ENCODE measurements around the gene PSME3. TPM values are rescaled to one million over a fixed set of nuclear protein-coding genes. Genes with fewer than 3 reads are reported as not detected.

Gene PSME3
- total and polyA plus RNA-seq, 2 of the 13 experiments (the other 11 are each of a cell fraction or from before 2014, with no cell fraction given): 66.3 to 135 TPM

GRCh38 chr17:42832934-42833766, at the start of gene PSME3 (continued):
- peak; percentile 65 for TF ChIP-seq XRCC5 (optimal IDR thresholded peaks at IDR 0.05; ENCODE audit: low read length)
- TF ChIP-seq ZNF234 (CRISPR knock-in tag; conservative IDR thresholded peaks at IDR 0.05): peak; percentile 83; the same call in 1 of the 2 replicates
- TF ChIP-seq REL (CRISPR knock-in tag; conservative IDR thresholded peaks at IDR 0.05): peak; percentile 93; the same call in 1 of the 2 replicates
- TF ChIP-seq, protein P1, sequence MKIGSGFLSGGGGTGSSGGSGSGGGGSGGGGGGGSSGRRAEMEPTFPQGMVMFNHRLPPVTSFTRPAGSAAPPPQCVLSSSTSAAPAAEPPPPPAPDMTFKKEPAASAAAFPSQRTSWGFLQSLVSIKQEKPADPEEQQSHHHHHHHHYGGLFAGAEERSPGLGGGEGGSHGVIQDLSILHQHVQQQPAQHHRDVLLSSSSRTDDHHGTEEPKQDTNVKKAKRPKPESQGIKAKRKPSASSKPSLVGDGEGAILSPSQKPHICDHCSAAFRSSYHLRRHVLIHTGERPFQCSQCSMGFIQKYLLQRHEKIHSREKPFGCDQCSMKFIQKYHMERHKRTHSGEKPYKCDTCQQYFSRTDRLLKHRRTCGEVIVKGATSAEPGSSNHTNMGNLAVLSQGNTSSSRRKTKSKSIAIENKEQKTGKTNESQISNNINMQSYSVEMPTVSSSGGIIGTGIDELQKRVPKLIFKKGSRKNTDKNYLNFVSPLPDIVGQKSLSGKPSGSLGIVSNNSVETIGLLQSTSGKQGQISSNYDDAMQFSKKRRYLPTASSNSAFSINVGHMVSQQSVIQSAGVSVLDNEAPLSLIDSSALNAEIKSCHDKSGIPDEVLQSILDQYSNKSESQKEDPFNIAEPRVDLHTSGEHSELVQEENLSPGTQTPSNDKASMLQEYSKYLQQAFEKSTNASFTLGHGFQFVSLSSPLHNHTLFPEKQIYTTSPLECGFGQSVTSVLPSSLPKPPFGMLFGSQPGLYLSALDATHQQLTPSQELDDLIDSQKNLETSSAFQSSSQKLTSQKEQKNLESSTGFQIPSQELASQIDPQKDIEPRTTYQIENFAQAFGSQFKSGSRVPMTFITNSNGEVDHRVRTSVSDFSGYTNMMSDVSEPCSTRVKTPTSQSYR (CRISPR knock-in tag; IDR thresholded peaks at IDR 0.05; ENCODE audit: borderline replicate concordance): 0 out of 2 replicates have a peak, but pooled peaks have one; percentile 29
- no peak; the same call in 1 of the 2 replicates for TF ChIP-seq SP5 (CRISPR knock-in tag; IDR thresholded peaks at IDR 0.05; ENCODE audit: borderline replicate concordance, low read depth)
- TF ChIP-seq ZBTB21 (CRISPR knock-in tag; IDR thresholded peaks at IDR 0.05): peak; percentile 69
- no peak for TF ChIP-seq POLR2AphosphoS2 (IDR thresholded peaks at IDR 0.05; ENCODE audit: low read depth, low read length)
- TF ChIP-seq SATB2 (CRISPR knock-in tag; IDR thresholded peaks at IDR 0.05): peak; percentile 86; the same call in 1 of the 2 replicates
- no peak; the same call in 1 of the 2 replicates for TF ChIP-seq RFXANK (CRISPR knock-in tag; IDR thresholded peaks at IDR 0.05)
- TF ChIP-seq ZNF431 (CRISPR knock-in tag; IDR thresholded peaks at IDR 0.05; ENCODE audit: borderline replicate concordance, low read depth): no peak; the same call in 1 of the 2 replicates
- TF ChIP-seq EHMT2 (IDR thresholded peaks at IDR 0.05; ENCODE audit: borderline replicate concordance, low read depth, low read length): no peak
- no peak for TF ChIP-seq RFX5 (IDR thresholded peaks at IDR 0.05; ENCODE audit: low read depth, low read length)
- TF ChIP-seq, protein P2, sequence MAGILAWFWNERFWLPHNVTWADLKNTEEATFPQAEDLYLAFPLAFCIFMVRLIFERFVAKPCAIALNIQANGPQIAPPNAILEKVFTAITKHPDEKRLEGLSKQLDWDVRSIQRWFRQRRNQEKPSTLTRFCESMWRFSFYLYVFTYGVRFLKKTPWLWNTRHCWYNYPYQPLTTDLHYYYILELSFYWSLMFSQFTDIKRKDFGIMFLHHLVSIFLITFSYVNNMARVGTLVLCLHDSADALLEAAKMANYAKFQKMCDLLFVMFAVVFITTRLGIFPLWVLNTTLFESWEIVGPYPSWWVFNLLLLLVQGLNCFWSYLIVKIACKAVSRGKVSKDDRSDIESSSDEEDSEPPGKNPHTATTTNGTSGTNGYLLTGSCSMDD (CRISPR knock-in tag; IDR thresholded peaks at IDR 0.05): no peak
- no peak; the same call in 1 of the 2 replicates for TF ChIP-seq ZKSCAN5 (CRISPR knock-in tag; IDR thresholded peaks at IDR 0.05)
- no peak for TF ChIP-seq LCORL (IDR thresholded peaks at IDR 0.05)
- TF ChIP-seq LCORL (CRISPR knock-in tag; IDR thresholded peaks at IDR 0.05): no peak; the same call in none of the 2 replicates
- TF ChIP-seq RFX1 (IDR thresholded peaks at IDR 0.05): no peak; the same call in 1 of the 2 replicates
- peak; percentile 99 for TF ChIP-seq ZNF704 (CRISPR knock-in tag; IDR thresholded peaks at IDR 0.05; ENCODE audit: borderline replicate concordance)
- TF ChIP-seq, protein P3, sequence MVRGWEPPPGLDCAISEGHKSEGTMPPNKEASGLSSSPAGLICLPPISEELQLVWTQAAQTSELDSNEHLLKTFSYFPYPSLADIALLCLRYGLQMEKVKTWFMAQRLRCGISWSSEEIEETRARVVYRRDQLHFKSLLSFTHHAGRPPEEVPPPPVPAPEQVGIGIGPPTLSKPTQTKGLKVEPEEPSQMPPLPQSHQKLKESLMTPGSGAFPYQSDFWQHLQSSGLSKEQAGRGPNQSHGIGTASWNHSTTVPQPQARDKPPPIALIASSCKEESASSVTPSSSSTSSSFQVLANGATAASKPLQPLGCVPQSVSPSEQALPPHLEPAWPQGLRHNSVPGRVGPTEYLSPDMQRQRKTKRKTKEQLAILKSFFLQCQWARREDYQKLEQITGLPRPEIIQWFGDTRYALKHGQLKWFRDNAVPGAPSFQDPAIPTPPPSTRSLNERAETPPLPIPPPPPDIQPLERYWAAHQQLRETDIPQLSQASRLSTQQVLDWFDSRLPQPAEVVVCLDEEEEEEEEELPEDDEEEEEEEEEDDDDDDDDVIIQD (CRISPR knock-in tag; IDR thresholded peaks at IDR 0.05; ENCODE audit: low read depth): no peak; the same call in 1 of the 2 replicates
- no peak for TF ChIP-seq ZFP41 (CRISPR knock-in tag; IDR thresholded peaks at IDR 0.05; ENCODE audit: borderline replicate concordance)
- TF ChIP-seq PATZ1 (CRISPR knock-in tag; IDR thresholded peaks at IDR 0.05): peak; percentile 73; the same call in 1 of the 2 replicates
- no peak for TF ChIP-seq ONECUT2 (CRISPR knock-in tag; IDR thresholded peaks at IDR 0.05)

All from HepG2 (cell line).